Common myeloid progenitor, CD34-positive (primary cell): Measurements from ENCODE around the gene PSTPIP1.

ENCODE experiments used
- CTCF ChIA-PET: fragments of 350-600 bp; sonication (Branson Sonifier 250); formaldehyde crosslinking; loops from one replicate; lab custom pipeline; 2021; ENCODE audit warnings: antibody characterized with exemption; lab: Charles Lee
- POLR2A ChIA-PET: fragments of 350-600 bp; sonication (Branson Sonifier 250); formaldehyde crosslinking; loops from one replicate; lab custom pipeline; 2021; ENCODE audit warnings: antibody characterized with exemption; lab: Charles Lee
- DNase-seq, 3 donors: peaks; one replicate each; pipeline versions ENCODE4 v3.0.0 to v3.0.0-alpha.2; 2013
- H3K27ac ChIP-seq, 2 experiments: 1 replicate in 1 of 2; 2 replicates in 1 of 2; pipeline ENCODE4 v1.7.0; 2013; ENCODE audit warnings: inconsistent platforms in 2 of 2, low read length in 2 of 2, mild to moderate bottlenecking in 2 of 2, low read depth in 1 of 2, moderate library complexity in 1 of 2; ENCODE audit not compliant: severe bottlenecking in 2 of 2, insufficient read depth in 1 of 2, poor library complexity in 1 of 2
- H3K27me3 ChIP-seq, 5 experiments: replicated peaks in 2 of 5; 1 replicate in 3 of 5; 2 replicates in 2 of 5; pipeline versions ENCODE4 v1.6.1 to v1.7.0; 2013; ENCODE audit warnings: low read length in 4 of 5, mild to moderate bottlenecking in 2 of 5, moderate library complexity in 2 of 5, inconsistent platforms in 1 of 5; ENCODE audit not compliant: insufficient read depth in 5 of 5, control insufficient read depth in 4 of 5
- H3K36me3 ChIP-seq, 4 experiments: 1 replicate in 2 of 4; 2 replicates in 2 of 4; pipeline versions ENCODE4 v1.6.1 to v1.7.0; 2013; ENCODE audit warnings: low read length in 3 of 4, control low read depth in 1 of 4, mild to moderate bottlenecking in 1 of 4; ENCODE audit not compliant: control insufficient read depth in 4 of 4, insufficient read depth in 4 of 4
- H3K4me1 ChIP-seq, 4 experiments: 1 replicate in 3 of 4; 2 replicates in 1 of 4; pipeline versions ENCODE4 v1.6.1 to v1.7.1; 2013; ENCODE audit warnings: low read length in 3 of 4, mild to moderate bottlenecking in 3 of 4, control low read depth in 1 of 4, inconsistent platforms in 1 of 4, moderate library complexity in 1 of 4; ENCODE audit not compliant: control insufficient read depth in 4 of 4, insufficient read depth in 4 of 4; ENCODE audit errors: control extremely low read depth in 1 of 4
- H3K4me3 ChIP-seq, 7 experiments: 1 replicate in 4 of 7; 2 replicates in 3 of 7; pipeline versions ENCODE4 v1.5.1 to v1.7.0; 2013; ENCODE audit warnings: mild to moderate bottlenecking in 7 of 7, low read length in 6 of 7, moderate library complexity in 6 of 7, inconsistent platforms in 2 of 7, low read depth in 2 of 7, control low read depth in 1 of 7; ENCODE audit not compliant: insufficient read depth in 4 of 7, control insufficient read depth in 1 of 7; ENCODE audit errors: extremely low read depth in 1 of 7
- H3K9me3 ChIP-seq, 5 experiments: 1 replicate in 4 of 5; 2 replicates in 1 of 5; pipeline versions ENCODE4 v1.6.1 to v1.7.1; 2013; ENCODE audit warnings: low read length in 4 of 5, mild to moderate bottlenecking in 2 of 5, inconsistent platforms in 1 of 5, low read depth in 1 of 5, moderate library complexity in 1 of 5; ENCODE audit not compliant: control insufficient read depth in 4 of 5, insufficient read depth in 2 of 5; ENCODE audit errors: control extremely low read depth in 1 of 5
- WGBS: methylation state at CpG from one replicate; pipeline ENCODE4 v1.1.5; 2013; ENCODE audit not compliant: insufficient coverage; 5-methylcytosine and 5-hydroxymethylcytosine counted together

PSTPIP1 gene

DNA sequence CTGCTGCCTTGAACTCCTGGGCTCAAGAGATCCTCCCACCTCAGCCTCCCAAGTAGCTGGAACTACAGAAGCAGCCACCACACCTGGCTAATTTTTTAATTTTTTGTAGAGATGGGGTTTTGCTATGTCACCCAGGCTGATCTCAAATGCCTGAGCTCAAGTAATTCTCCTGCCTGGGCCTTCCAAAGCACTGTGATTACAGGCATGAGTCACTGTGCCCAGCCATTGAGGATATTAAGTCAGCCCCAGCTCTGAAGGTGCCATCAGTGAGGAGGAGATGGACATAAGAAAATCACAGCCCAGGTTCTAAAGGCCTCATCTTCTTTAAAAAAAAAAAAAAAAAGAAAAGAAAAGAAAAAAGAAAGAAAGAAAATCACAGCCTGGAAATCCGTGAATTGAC, 26.6 kb upstream of the PSTPIP1 start:
- POLR2A ChIA-PET = no interaction called here
- H3K27ac ChIP-seq = no peak overlapping the region
- 86% methylated on average over 1 of the region's 1 CpG for WGBS
- CTCF ChIA-PET = interaction anchor here (19.0 kb wide), 1 partner anchor 61 kb away, joined by 269 read pairs; no protein-coding TSS in a partner anchor
- H3K9me3 ChIP-seq = no peaks in the 10 kb centered on the region
- H3K27me3 ChIP-seq = peaks cover 0 to 3% (median 0%) of the 10 kb centered on the region in 5 experiments
- no peaks in the 10 kb centered on the region for H3K4me1 ChIP-seq
- no peak for DNase-seq
- no peak overlapping the region for H3K4me3 ChIP-seq
- no peaks in the 10 kb centered on the region for H3K36me3 ChIP-seq

DNA sequence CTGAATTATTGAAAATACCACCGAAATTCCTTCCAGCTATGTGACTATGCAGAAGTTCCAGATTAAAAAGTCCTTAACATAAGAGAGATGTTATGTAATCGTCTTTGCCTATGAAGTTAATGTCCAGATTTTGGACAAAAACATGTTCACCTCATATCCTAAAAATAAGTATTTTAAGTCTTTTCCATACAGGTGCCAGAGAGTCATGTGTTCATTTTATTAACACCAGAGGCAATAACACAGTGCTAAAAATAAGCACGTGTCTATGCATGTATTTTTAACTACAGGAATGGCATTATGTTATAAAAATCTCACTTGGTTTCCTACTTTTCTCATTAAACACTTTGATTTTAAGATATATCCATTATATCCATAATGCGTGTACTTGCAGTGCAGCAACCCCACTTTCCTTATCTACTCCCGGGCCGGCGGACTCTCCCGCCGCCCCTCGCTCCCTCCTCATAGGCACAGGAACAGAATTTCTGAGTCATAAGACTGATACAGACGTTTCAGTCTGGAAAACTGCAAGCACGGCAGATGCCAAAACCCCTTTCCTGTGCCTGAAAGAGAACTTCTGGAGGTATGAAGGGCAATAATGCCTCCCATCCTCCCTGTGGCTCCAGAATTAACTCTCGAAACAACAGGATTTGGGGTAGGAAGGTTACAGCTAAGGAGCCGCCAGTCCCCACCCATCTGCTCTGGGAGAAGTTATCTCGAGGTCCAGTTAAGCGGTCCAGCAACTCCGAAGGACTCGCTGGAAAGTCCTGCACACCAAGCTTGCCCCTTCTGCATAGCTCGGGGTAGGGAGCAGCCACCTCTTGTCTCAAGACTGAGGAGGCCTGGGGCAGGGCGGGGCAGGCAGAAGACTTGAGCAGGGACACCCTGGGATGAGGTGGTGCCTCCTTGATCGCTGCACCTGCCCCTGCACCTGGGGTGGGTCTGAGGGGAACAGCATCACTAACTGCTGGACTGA, 22.3 kb upstream of the PSTPIP1 start:
- Histone ChIP-seq H3K4me3 (no peak overlapping the region), H3K27me3 (no peaks in the 10 kb centered on the region), H3K36me3 (no peaks in the 10 kb centered on the region), H3K9me3 (no peaks in the 10 kb centered on the region), H3K4me1 (peaks cover 0 to 13% (median 7%) of the 10 kb centered on the region in 4 experiments), H3K27ac (no peak overlapping the region)
- ChIA-PET POLR2A (interaction anchor here (1.2 kb wide), 1 partner anchor 22 kb away, joined by 4 read pairs; the partner anchor contains the start of gene PSTPIP1), CTCF (interaction anchor here (0.7 to 19.0 kb wide), 19 partner anchors 7 to 571 kb away, joined by 3 to 269 read pairs (median 4); partner anchors contain the start of gene PSTPIP1)
- no peak for DNase-seq
- 92% methylated on average over 17 of the region's 21 CpGs for WGBS

DNA sequence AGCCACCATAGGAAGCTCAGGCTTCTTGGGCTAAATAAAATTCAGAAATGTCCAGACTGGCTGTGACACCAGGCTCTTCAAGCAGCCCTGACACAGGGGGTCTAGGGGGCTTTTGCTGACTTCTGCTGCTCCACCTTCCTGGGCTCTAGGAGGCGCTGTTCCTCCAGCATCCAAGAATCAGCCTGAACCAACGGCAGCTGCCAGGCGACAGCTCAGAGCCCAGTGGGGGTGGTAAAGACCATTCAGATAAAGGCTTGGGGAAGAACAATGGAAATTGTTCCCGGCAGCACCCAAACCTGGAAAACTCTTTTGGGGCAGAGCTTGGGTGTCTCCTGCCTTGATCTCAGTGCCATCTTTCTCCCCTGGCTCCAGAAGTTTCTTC, 21.6 kb upstream of the PSTPIP1 start:
- Histone ChIP-seq H3K36me3 (no peaks in the 10 kb centered on the region), H3K27me3 (no peaks in the 10 kb centered on the region), H3K4me3 (no peak overlapping the region), H3K9me3 (no peaks in the 10 kb centered on the region), H3K4me1 (peaks cover 0 to 13% (median 7%) of the 10 kb centered on the region in 4 experiments), H3K27ac (no peak overlapping the region)
- CTCF ChIA-PET = interaction anchor here (0.7 to 19.0 kb wide), 18 partner anchors 8 to 570 kb away, joined by 3 to 269 read pairs (median 4); partner anchors contain the start of gene PSTPIP1
- DNase-seq = peak; percentile 72 to 84 (median 80)
- POLR2A ChIA-PET = interaction anchor here (1.2 kb wide), 1 partner anchor 22 kb away, joined by 4 read pairs; the partner anchor contains the start of gene PSTPIP1
- 11% methylated on average over 3 of the region's 4 CpGs for WGBS

DNA sequence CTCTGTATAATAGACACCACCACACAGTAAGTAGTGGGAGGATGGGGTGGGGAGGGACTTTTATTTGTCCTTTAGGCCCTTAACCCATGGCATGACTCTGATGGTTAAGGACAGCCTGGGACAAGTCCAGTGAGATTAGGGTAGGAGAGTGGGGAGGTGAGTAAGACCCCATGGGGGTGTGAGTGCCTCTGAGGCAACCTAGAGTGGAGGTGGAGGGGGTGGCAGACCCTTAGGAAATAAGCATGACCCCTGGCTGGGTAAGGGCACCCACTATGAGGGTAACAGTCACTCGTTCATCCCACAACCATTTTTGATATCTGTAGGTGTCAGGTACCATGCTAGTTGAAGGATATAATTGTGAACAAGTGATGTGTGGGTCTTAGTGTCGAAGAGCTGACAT, 21.0 kb upstream of the PSTPIP1 start:
- CTCF ChIA-PET = interaction anchor here (0.8 to 19.0 kb wide), 17 partner anchors 9 to 569 kb away, joined by 3 to 269 read pairs (median 5); partner anchors contain the start of gene PSTPIP1
- Histone ChIP-seq H3K36me3 (no peaks in the 10 kb centered on the region), H3K27me3 (no peaks in the 10 kb centered on the region), H3K4me3 (no peak overlapping the region), H3K4me1 (peaks cover 0 to 13% (median 7%) of the 10 kb centered on the region in 4 experiments), H3K27ac (no peak overlapping the region), H3K9me3 (peaks cover 0 to 2% (median 0%) of the 10 kb centered on the region in 5 experiments)
- 90% methylated on average over 2 of the region's 2 CpGs for WGBS
- no peak for DNase-seq
- POLR2A ChIA-PET = no interaction called here

DNA sequence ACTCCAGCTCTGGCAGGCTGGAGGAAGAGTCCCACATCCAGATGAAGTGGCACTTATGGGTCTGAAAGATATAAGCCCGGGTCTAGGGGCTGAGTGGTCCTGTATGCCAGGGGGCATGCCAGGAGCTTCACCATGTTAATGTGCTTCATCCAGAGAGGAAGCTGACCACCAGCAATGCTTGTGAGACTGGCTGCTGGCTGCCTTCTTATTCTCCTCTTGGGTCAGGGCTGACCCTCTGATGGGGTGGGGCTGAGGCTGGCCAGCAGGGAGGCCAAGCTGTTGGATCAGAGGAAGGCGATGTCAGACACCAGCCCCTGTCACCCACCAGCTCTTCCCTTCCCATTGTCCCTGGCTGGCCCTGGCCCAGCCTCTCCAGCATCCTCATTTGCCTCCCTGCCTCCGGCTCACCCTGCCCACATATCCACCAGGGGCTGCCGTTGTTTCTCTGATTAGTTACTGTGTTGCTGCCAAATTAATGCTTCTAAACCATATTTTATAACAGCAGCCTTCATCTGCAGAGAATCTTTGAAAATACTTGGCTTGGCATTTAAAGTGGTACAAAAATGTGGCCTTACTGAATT, 20.4 kb upstream of the PSTPIP1 start:
- peaks cover 0 to 13% (median 7%) of the 10 kb centered on the region in 4 experiments for H3K4me1 ChIP-seq
- H3K4me3 ChIP-seq = no peak overlapping the region
- no peak overlapping the region for H3K27ac ChIP-seq
- POLR2A ChIA-PET = no interaction called here
- 100% methylated on average over 3 of the region's 4 CpGs for WGBS
- H3K9me3 ChIP-seq = peaks cover 0 to 3% (median 0%) of the 10 kb centered on the region in 5 experiments
- CTCF ChIA-PET = interaction anchor here (0.6 to 19.0 kb wide), 11 partner anchors 9 to 569 kb away, joined by 3 to 269 read pairs (median 5); partner anchors contain the start of gene PSTPIP1
- no peaks in the 10 kb centered on the region for H3K36me3 ChIP-seq
- H3K27me3 ChIP-seq = no peaks in the 10 kb centered on the region
- DNase-seq = no peak

DNA sequence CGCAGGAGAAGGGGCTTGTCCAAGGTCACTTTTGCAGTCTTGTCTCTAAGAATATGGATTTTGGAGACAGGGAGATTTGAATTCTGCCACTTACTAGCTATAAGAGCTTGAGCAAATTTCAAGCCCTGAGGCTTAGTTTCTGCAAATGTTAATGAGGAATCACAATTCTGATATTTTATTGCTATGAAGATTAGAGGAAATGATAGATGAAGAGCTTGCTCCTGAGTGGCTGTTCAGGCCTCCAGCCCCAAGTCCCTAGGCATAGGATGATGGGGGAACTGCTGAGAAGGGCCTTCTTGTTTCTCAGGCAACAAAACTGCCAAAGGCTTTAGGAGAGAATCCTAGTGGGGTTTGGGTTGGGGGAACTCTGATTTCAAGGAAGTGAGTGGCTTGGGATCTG, 18.8 kb upstream of the PSTPIP1 start:
- 100% methylated on average over 1 of the region's 1 CpG for WGBS
- no peaks in the 10 kb centered on the region for H3K27me3 ChIP-seq
- H3K9me3 ChIP-seq = peaks cover 0 to 3% (median 0%) of the 10 kb centered on the region in 5 experiments
- no peak overlapping the region for H3K4me3 ChIP-seq
- peaks cover 0 to 13% (median 7%) of the 10 kb centered on the region in 4 experiments for H3K4me1 ChIP-seq
- POLR2A ChIA-PET = interaction anchor here (0.6 kb wide), 1 partner anchor 34 kb away, joined by 3 read pairs; no protein-coding TSS in a partner anchor
- no peaks in the 10 kb centered on the region for H3K36me3 ChIP-seq
- CTCF ChIA-PET = interaction anchor here (0.9 to 19.0 kb wide), 3 partner anchors 8 to 53 kb away, joined by 3 to 269 read pairs (median 22); no protein-coding TSS in a partner anchor
- DNase-seq = no peak
- H3K27ac ChIP-seq = no peak overlapping the region
